Measurements from ENCODE around the gene HAPLN1.
A peak's percentile ranks its signal among the peaks of the same experiment; 100 is the strongest.

The HAPLN1 gene

GRCh38 chr5:83715236-83716065, 5.2 kb downstream of the HAPLN1 start:
- DNase-seq: no peak

DNA sequence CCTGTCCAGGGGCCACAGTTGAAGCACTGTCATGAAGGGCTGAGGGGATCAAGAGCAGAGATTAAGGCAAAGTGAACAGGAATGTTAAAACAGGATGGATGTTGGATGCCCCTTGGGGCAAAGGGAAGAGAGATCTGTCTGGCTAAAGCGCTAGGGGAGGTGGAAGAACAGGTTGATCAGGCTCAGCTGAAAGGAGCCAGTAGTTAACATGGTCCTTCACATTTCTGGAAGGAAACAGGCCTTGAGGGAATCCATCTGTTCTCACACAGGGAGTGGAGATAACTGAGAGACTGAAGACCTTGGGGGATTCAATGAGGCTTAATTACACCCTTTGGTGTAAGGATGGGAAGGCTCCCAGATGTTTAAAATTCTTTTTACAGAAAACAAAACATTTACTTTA, 5.8 kb downstream of the HAPLN1 start:
- no peak for DNase-seq

DNA sequence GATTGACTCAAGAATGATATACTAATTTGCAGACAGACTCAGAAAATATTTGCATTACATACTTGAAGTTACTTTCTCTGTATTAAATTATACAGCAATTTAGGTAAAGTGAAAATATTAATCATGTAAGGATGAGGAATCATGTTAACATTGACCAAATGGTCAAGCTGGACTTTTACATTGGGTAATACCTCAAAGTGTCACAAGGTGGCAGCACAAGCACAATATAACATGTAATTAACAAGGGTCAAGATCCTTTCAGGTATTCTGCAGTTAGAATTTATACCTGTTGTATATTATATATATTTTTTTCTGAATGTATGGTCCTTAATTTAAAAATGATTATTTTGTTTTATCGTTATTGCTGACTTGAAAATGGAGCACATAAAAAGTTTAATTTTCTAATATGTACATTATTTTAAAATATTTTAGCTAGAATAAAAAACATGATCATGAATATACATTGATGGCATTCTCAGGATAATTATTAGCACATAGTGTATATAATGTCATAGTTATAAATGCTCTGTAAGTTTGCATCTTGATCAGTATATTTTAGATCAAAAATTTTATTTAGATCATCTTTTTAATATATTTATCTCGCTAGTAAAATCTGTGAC, 8.6 kb downstream of the HAPLN1 start:
- DNase-seq: peak; percentile 53

GRCh38 chr5:83709973-83710372, 10.7 kb downstream of the HAPLN1 start:
- DNase-seq: no peak

DNA sequence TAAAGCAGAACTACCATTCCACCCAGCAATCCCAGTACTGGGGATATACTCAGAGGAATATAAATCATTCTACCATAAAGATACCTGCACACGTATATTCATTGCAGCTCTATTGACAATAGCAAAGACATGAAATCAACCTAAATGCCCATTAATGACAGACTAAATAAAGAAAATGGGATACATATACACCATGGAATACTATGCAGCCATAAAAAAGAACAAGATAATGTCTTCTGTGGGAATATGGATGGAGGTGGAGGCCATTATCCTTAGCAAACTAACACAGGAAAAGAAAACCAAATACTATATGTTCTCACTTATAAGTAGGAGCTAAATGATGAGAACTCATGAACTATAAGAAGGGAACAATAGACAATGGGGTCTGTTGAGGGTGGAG, 12.5 kb downstream of the HAPLN1 start:
- DNase-seq: no peak

DNA sequence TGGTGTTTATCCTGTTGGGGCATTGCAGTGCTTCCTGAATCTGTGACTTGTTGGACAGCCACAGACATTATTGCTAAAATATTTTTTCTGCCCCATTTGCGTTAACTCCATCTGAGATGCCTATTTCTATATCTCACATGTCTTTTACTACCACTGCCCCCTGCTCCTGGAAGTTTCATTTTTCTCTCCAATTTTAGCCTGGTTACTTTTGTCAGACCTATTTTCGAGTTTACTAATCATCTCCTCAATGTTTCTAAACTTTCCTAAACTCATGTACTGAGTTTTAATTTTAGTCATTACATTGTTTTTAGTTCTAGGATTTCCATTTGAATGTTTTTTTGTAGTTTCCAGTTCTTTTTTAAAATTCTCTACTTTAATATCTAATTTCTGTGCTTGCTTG, 17.6 kb downstream of the HAPLN1 start:
- no peak for DNase-seq

DNA sequence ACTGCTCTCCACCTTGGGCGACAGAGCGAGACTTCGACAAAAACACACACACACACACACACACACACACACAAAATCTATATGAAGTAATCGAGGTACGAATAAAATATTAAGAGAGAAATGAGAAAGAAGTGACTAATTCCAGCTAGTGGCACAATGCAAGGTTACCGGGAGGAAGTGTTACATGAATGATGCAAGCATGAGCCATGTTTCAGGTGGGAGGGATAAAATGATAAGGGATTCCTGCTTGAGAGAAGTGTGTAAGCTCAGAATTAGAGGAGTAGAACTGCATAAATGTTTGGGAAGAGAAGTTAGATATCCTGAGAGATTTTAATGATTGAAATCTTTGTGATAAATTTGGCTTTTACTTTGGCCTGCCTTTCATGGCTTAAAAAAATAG, 18.8 kb downstream of the HAPLN1 start:
- DNase-seq: no peak

- no peak for DNase-seq
Observed at GRCh38 chr5:83689881-83690280, 30.8 kb downstream of the HAPLN1 start.

GRCh38 chr5:83688281-83688680, 32.4 kb downstream of the HAPLN1 start:
- DNase-seq: no peak

DNA sequence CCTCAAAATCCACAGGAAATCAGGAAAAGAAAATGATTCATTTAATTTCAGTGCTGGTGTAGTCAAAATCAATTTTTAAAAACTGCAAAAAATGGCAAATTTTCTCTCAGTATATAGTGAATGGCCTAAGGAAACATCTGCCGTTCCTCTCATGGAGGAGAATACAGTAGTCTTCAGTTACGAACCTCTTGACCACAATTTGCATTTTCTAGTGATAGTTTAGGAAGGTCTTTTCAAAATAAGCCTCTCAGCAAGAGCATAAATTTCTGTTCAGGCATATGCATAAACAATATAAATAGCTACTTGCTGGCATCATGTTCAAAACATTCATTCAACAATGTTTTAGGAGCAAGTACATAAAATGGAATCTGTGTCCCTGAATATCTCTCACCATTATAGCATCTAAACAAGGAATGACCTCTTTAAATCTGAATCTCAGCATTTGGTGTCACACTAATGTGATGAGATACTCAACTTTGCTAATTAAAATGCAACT, 33.5 kb downstream of the HAPLN1 start:
- no peak for DNase-seq

DNA sequence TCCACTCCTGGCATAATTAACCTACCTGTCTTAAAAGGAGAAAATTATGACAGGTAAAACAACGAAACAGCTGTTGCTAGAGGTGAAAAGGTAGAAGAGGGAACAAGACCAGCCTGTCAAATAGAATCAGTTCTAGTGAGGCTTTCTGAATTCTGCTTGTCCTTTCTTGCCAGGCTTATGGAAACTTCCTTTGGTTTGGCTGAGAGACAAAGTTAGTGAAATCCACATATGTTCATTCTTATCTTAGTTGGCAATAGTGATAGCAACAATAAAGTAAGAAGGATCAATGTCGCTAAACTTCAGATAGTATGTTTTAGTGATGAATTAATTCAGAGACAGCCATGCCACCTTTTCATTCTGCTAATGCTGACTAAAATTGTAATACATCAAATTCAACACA, 34.4 kb downstream of the HAPLN1 start:
- DNase-seq: no peak

- no peak for DNase-seq
Observed at GRCh38 chr5:83683836-83684235, 36.8 kb downstream of the HAPLN1 start.

GRCh38 chr5:83672646-83673045, 48.0 kb downstream of the HAPLN1 start:
- DNase-seq: no peak

GRCh38 chr5:83672158-83672557, 48.5 kb downstream of the HAPLN1 start:
- no peak for DNase-seq

GRCh38 chr5:83665631-83666030, 55.0 kb downstream of the HAPLN1 start:
- no peak for DNase-seq

DNA sequence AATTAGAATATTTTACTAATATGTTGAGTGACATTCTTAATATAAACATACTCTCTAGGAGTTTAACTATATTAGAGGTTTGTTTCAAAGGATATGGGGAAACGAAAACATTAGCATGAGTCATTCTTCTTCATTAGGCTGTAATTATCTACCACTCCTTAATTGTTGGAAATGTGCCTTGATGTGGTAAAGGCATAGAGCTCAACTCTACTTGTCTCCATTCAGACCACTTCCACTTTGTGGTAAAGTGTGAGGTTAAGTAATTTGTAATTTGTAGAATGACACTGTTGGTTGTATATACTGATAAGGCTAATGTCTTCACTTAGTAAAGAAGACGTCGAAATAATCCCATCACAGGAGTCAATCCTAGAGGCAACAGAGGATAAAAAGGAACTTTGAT, 58.1 kb downstream of the HAPLN1 start:
- DNase-seq: peak; percentile 9

DNA sequence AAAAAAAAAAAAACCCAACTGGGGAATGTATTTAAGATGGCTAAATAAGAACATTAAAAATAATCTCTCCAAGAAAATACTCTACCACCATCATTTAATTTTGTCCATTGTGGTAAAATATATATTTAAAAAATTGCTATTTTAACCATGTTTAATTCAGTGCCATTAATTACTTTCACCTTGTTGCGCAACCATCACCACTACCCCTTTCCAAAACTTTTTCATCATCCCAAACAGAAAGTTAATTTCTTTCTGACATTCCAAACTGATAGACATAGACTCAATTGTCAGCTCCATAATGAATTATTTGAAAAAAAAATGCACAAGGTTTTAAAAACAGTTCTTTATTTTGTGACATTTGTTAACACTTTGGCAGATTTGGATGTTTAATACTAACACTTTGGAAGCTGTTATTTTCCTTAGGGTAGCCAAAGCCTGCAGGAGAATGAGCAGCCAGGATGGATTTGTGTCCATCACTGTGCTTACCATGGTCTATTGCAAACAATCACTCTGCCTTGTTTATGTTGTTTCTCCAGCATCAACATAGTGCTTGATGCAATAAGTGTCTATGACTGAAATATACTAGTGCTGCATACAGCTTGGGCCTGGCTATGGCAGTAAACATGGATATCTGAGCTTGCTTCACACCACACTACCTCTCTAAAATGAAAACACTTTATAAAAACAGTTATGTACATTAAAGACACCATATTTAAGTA, 62.7 kb downstream of the HAPLN1 start:
- DNase-seq: no peak

DNA sequence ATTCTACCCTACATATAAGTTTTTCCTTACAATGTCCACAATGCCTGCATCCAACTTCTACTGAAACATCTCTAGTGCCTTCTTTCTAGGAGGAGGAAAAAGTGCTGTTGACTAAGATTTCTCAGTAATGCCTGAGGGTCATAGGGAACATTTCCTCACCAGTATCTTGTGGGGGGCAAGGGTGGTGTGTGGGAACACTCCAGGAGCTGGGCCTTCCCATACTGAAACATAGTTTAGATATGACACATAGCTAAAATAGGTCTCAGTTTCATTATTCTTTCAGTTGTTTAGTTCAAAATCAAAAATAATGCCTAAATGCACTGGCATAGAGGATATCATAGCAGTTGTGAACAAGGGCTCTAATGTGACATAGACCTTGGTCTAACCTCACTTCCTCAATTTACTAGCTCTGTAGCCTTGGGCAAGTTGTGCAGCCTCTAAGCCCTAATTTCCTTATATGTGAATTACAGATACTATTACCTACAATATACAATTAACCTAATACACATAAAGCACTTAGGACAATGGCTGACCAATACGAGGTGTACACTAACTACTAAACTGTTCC, 66.1 kb downstream of the HAPLN1 start:
- no peak for DNase-seq

DNA sequence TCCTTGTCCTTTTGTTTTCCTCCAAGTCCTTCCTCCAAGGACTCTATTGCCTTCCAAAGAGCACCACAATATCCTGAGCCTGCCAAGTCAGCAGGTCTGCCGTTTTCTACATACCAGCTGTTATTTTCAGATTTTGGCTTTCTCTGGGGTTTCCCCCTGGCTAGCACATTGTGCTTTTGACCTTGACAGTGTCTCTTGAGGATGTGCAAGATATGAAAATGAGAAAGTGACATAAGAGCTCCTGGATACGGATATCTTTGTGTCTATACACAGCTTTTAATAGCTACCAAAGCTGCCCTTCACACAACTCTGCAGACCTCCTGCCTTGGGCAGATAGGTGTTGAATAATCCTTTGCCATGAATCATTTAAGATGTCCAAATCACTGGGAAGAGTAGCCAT, 67.0 kb downstream of the HAPLN1 start:
- DNase-seq: no peak

DNA sequence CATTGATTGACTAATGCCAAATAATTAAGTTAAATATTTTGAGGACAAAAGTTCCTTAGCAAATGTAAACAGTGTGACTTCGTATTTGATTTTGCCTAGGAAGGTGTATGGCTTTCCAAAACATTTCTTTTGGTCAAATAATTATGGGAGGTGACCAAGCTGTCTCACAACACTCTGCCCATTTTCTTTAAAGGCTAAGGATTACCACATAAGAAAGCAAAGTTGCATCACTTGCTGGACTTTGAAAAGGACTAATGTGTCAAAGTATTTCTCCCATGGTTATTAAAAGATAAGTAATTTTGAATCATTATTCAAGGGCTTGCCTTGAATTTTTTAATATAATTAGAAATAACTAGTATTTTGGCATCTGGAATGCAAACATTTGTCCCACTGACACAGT, 74.7 kb downstream of the HAPLN1 start:
- no peak for DNase-seq

DNA sequence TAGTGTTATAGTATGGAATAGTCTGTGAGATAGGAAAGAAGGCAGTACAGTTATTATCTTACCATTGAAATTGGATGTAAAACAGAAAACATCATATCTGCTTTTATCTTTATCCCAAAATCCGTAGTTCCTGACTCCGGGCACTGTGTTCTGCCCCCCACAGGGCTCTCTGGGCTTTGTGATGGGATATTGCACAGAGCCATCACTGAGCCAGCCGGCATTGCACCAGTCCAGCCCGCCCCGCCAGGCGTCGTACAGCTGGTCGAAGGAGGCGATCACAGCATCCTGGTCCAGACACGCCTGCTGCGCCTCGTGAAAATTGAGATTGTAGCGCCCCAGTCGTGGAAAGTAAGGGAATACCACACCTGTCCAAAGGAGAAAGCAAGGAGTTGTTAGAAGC, 76.4 kb downstream of the HAPLN1 start:
- no peak for DNase-seq

DNA sequence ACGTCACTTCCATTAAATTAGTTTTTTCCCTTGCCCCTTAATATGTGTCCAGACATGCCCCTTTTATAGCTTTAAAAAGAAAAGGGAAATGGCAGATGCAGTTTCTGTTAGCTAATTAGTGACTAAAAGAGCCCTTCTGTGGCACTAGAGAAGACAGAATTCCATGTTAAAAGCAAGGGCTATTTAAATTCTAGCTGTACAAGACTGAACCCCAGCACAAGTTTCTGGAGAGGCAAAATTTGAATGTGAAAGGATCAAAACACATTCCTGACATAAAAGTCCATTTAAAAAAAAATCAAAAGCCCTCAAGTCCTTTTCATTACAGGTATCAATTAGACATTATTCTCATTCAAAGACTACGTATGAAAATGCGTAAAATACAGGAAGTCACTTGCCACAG, 78.7 kb downstream of the HAPLN1 start:
- no peak for DNase-seq

DNA sequence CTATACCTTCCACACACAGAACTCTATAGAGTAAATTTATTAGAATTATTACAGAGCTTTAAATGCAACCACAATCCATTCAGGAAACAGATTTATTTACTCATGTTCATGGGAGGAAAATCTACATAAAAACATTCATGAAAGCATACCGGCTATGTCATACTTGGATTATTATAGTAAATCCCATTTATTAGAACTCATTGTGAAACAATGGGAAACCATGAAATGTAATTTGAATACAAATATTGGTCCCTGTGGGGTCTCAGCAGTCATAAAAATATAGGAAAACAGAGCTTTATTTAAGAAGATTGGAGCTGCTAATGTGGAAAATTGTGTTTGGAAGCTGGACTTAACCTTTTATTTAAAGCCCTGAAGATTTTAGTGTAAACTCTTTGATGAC, 80.7 kb downstream of the HAPLN1 start:
- DNase-seq: no peak

DNA sequence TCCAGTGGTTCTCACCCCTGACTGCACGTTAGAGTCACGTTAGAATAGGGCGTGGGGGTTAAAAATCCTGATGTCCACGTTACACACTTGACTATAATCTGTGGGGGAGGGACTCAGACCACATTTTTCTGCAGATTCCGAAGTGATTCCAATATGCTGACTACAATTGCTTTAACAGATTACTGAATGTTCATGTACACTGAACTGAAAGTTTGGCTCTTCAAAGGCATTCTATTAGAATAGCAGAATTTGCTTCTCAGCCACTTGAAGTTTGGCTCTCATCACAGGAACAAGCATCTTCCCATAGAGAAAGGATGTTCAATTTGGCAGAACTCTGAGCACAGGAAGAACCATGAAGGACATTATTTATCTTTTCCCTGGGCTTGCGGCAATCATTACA, 84.5 kb downstream of the HAPLN1 start:
- DNase-seq: no peak
